Measurements from ENCODE around the gene ZNF524. TPM values are rescaled to one million over a fixed set of nuclear protein-coding genes. Genes with fewer than 3 reads are reported as not detected.

Gene ZNF524
- polyA plus RNA-seq, 1 of the 3 experiments (the other 2 are of a cell fraction): 7.3 TPM

DNA sequence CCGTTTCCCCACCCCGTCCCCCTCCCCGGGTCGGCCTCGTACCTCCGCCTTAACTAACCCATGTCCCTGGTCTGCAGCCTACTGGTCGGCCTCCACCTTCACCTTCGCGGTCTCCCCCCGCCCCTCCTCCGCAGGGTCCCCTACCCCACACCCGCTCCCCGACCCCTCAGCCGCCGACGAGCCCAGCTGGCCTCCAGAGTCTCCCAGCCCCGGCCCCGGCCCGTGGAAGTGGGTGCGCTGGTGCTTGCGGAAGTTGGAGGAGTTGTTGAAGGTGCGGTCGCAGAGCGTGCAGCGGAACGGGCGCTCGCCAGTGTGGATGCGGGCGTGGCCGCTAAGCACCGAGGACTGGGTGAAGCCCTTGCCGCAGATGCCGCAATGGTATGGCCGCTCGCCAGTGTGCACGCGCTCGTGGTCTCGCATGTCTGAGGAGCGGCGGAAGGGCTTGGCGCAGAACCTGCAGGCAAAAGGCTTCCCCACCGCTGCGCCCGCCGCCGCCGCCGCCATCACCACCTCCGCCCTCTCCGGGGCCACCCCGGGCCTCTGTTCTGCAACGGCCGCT lies 21.7 kb downstream of the ZNF524 start (continued):
- TF ChIP-seq FOXJ3 (CRISPR knock-in tag; IDR thresholded peaks at IDR 0.05) (no peak), TEAD4 (IDR thresholded peaks at IDR 0.05; ENCODE audit: borderline replicate concordance, insufficient read depth) (no peak), YY1 (IDR thresholded peaks at IDR 0.05; ENCODE audit: low read depth) (no peak), EP300 (IDR thresholded peaks at IDR 0.05; ENCODE audit: borderline replicate concordance in 1 of 2, low read depth in 1 of 2, low read length in 1 of 2) (no peak)

DNA sequence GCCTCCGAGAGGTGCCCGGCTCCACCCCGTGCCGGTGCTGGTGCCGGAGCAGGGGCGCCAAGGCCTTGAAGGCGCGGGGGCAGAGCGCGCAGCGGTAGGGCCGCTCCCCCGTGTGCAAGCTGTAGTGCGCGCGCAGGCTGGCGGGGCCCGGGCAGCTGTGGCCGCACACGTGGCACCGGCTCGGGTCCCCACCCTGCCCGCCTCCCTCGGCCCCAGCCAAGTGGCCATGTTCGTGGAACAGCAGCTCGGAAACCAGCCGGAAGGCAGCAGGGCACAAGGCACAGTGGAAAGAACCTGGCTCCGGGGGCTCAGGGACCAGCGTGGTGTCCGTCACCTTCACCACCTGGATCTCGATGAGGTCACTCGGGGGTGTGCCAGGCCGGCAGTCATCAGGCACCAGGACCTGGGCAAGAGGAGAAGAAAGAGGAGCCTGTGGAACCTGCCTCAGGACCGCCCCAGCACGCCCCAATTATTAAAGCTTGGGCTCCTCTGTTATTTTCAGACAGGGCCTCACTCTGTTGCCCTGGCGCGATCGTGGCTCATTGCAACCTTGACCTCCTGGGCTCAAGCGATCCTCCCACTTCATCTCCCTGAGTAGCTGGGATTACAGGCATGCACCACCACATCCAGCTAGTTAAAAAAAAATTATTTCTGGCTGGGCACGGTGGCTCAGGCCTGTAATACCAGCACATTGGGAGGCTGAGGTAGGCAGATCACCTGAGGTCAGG lies 22.3 kb downstream of the ZNF524 start:
- no peak overlapping the region for H3K4me3 ChIP-seq (ENCODE audit: low read depth in 2 of 2, low read length in 1 of 2)
- H3K79me2 ChIP-seq (ENCODE audit: insufficient read depth): peaks cover 11% of the 10 kb centered on the region; the same call in 1 of the 2 replicates
- peaks cover 0 to 6% of the 10 kb centered on the region in 2 experiments for H3K36me3 ChIP-seq (replicated peaks in 1 of 2; ENCODE audit: control insufficient read depth in 1 of 2, insufficient read depth in 2 of 2, low read length in 1 of 2)
- DNase-seq: no peak
- H3F3A ChIP-seq (replicated peaks; ENCODE audit: insufficient read depth): peaks cover 12% of the 10 kb centered on the region
- H3K9ac ChIP-seq: no peak overlapping the region
- H4K20me1 ChIP-seq (ENCODE audit: insufficient read depth): no peaks in the 10 kb centered on the region
- no peak for TF ChIP-seq TAF1 (IDR thresholded peaks at IDR 0.05; ENCODE audit: borderline replicate concordance, low read depth, low read length)
- H3K9me2 ChIP-seq: no peaks in the 10 kb centered on the region
- peaks cover 0 to 2% of the 10 kb centered on the region in 2 experiments; a peak in 1 of 4 replicates for H3K4me1 ChIP-seq (ENCODE audit: control insufficient read depth in 1 of 2, insufficient read depth in 2 of 2, low read depth in 1 of 2, low read length in 1 of 2)
- no peaks in the 10 kb centered on the region for H3K9me3 ChIP-seq
- POLR2A ChIA-PET: no interaction called here
- no peaks in the 10 kb centered on the region for H3K27me3 ChIP-seq (ENCODE audit: insufficient read depth)
- no peak overlapping the region for H3K27ac ChIP-seq (ENCODE audit: low read depth in 2 of 2, low read length in 1 of 2)
- H2AFZ ChIP-seq (ENCODE audit: low read depth): no peak overlapping the region
- CTCF ChIA-PET: interaction anchor here (0.6 to 6.7 kb wide), 2 partner anchors 10 to 250 kb away, joined by 3 to 40 read pairs; no protein-coding TSS in a partner anchor
- 95% methylated on average over 32 of the region's 40 CpGs for WGBS (ENCODE audit: low lambda C conversion rate)
- no peak overlapping the region for H3K4me2 ChIP-seq

- no peaks in the 10 kb centered on the region for H3K27me3 ChIP-seq (ENCODE audit: insufficient read depth)
- H3K36me3 ChIP-seq (replicated peaks in 1 of 2; ENCODE audit: control insufficient read depth in 1 of 2, insufficient read depth in 2 of 2, low read length in 1 of 2): peaks cover 0 to 3% of the 10 kb centered on the region in 2 experiments
- no peaks in the 10 kb centered on the region for H3K9me2 ChIP-seq
- CTCF ChIA-PET: interaction anchor here (0.7 to 4.7 kb wide), 5 partner anchors 10 to 321 kb away, joined by 3 to 30 read pairs (median 9); partner anchors contain the start of gene ZNF865
- H3K4me1 ChIP-seq (ENCODE audit: control insufficient read depth in 1 of 2, insufficient read depth in 2 of 2, low read depth in 1 of 2, low read length in 1 of 2): peaks cover 0 to 2% of the 10 kb centered on the region in 2 experiments; a peak in 1 of 4 replicates
- peak; percentile 9 for DNase-seq
- no peak overlapping the region for H3K9ac ChIP-seq
- POLR2A ChIA-PET: no interaction called here
- H3F3A ChIP-seq (replicated peaks; ENCODE audit: insufficient read depth): peaks cover 12% of the 10 kb centered on the region
- H3K4me3 ChIP-seq (ENCODE audit: low read depth in 2 of 2, low read length in 1 of 2): no peak overlapping the region
- H3K79me2 ChIP-seq (ENCODE audit: insufficient read depth): peaks cover 11% of the 10 kb centered on the region; the same call in 1 of the 2 replicates
- H4K20me1 ChIP-seq (ENCODE audit: insufficient read depth): no peaks in the 10 kb centered on the region
- H3K9me3 ChIP-seq: no peaks in the 10 kb centered on the region
- H2AFZ ChIP-seq (ENCODE audit: low read depth): no peak overlapping the region
- H3K4me2 ChIP-seq: peak overlapping the region; percentile 29; the same call in 1 of the 2 replicates
- no peak overlapping the region for H3K27ac ChIP-seq (ENCODE audit: low read depth in 2 of 2, low read length in 1 of 2)
- TF ChIP-seq, protein P1, sequence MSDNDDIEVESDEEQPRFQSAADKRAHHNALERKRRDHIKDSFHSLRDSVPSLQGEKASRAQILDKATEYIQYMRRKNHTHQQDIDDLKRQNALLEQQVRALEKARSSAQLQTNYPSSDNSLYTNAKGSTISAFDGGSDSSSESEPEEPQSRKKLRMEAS (IDR thresholded peaks at IDR 0.05; ENCODE audit: low read depth): no peak
- TF ChIP-seq TCF12 (IDR thresholded peaks at IDR 0.05): no peak
- TF ChIP-seq GATA2 (CRISPR knock-in tag; IDR thresholded peaks at IDR 0.05): no peak
- TF ChIP-seq TAF1 (IDR thresholded peaks at IDR 0.05; ENCODE audit: borderline replicate concordance, low read depth, low read length): no peak
- no peak for TF ChIP-seq USF2 (IDR thresholded peaks at IDR 0.05; ENCODE audit: borderline replicate concordance, low read depth, low read length)
- no peak for TF ChIP-seq RCOR1 (IDR thresholded peaks at IDR 0.05; ENCODE audit: low read length)
- TF ChIP-seq POLR2AphosphoS5 (IDR thresholded peaks at IDR 0.05; ENCODE audit: low read depth, low read length): no peak
- no peak for TF ChIP-seq REST (IDR thresholded peaks at IDR 0.05; ENCODE audit: low read depth, low read length)
- 95% methylated on average over 7 of the region's 7 CpGs for WGBS (ENCODE audit: low lambda C conversion rate)
Measured at GRCh38 chr19:55623130-55623529, 23.0 kb downstream of the ZNF524 start.
